Germinal center (tissue), 1 donor: ENCODE results near the gene SYT12.

Source experiments
- DNase-seq: peaks from one replicate; pipeline ENCODE4 v3.0.0; 2012; ENCODE audit warnings: mixed read lengths, low spot score

Gene SYT12

GRCh38 chr11:67027943-67028542, 5.1 kb downstream of the SYT12 start:
- peak; percentile 70 for DNase-seq

DNA sequence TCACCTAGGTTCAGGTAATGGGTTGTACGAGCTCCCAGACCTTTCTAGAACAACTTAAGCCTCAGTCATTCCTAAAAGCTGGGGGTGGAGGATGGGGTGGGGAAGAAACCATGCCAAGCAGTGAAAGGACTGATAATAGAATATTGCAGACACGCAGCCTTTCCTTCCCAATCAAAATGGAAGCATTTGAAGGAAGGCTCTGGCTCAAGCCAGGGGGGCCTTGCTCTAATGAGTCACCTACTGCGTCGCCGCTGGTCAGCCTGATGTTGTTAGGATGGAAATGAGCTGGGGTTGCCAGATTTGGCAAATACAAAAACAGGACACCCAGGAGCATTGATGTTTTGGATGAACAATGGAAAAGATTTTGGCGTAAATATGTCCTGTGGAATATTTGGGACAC, 6.2 kb downstream of the SYT12 start:
- no peak for DNase-seq

DNA sequence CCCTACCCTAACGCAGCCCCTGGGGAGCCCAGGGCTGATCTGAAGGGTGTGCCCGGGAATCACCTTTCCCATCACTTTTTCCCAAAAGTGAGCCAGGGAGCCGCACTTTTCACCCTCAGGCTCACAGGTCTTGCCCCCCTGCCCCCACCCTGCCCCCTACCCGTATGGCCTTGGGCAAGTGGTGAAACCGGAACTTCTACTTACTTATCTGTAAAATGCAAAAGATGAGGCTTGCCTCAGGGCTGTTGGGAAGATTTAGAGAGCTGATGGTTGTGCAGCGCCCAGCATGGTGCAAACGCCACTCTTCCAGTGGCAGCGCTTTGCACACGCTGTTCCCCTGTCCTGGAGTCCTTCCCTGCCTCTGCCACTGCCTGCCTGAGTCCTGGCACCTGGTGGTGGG, 8.0 kb downstream of the SYT12 start:
- no peak for DNase-seq

DNA sequence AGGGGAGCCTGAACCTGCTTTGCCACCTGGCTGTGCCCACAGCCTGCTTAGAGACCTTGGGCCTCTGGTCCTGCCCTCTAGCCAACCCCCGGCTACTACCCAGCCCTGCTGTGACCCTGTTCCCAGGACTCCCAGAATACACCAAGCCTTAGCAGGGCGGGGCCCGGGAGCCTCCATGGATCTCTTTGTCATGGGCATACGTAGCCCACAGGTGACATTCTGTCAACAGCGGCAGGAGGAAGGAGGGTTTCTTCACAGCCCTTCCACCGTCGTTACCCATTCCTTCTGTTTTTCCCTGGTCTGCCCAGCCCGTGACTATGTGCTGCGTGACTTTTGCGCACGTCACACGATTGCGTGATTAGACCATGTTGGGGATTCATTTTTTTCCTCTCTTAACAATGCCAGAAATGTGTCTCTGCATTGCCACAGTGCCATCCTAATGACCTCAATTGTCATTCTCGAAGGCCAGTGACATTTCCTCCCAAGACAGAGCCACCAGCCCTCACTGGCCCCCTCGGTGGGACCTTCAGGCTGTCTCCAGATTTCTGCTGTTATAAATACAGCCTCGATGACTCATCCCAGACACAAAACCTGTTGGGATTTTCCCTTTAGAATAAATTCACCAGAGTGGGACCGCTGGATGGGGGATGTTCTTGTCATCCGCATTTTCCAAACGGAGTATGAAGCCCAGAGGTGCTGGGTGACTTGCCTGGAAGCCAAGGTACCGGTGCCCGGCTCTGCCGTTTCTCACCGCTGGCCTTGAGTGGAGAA, 9.0 kb downstream of the SYT12 start:
- no peak for DNase-seq

- no peak for DNase-seq
Measured at GRCh38 chr11:67032830-67033551, 10.1 kb downstream of the SYT12 start.

DNA sequence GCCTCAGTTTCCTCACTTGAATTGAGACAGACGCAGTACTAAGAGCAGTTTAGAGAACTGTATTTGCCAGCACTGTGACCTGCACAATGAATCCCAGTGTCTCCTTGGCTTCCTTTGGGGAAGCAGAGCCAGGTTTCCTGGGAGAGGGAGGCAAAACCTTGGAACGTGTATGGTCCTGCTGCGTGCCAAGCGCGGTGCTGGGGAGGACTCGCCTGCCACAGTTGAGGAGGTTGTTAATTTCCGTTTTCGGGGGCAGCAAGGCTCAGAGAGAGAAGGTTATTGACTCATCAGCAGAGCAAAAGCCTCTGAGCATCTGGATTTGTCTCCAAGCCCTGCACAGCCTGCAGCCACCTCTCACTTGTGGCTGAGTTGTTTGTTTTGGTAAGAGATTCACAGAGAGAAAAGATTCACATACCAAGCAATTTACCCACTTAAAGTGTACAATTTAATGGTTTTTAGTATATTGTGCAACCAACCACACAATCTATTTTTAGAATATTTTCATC, 10.8 kb downstream of the SYT12 start:
- DNase-seq, result no peak

DNA sequence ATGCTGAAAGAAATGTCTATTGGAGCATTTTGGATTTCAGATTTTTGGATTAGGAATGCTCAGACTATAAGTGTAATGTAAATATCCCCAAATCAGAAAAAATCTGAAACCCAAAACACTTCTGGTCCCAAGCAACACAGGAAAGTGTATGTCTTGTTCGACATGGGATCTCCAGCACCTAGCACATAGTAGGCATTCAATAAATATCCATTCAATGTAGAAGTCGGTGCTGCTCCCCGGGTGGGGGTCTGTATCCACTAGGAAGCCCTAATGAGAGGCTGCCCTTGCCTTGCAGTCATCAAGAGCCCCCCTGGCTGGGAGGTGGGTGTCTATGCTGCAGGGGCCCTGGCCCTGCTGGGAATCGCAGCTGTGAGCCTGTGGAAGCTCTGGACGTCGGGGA, 11.4 kb downstream of the SYT12 start:
- no peak for DNase-seq

DNA sequence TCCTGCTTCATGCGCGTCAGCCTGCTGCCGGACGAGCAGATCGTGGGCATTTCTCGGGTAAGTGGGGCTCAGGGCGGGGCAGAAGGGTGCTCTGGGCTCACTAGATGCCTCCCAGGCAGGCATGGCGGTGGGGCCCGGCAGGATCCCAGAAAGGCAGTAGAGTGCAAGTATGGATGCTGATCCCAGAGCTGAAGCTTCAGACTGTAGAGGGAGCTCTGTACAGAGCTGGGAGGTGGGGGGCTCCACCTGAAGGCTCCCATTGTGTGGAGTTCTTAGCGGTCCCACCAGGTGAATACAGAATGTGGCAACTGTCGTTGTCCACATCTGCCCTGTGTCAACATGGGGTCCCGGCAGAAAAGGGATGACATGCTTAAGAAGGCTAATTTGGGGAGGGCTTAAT, 17.2 kb downstream of the SYT12 start:
- no peak for DNase-seq

DNA sequence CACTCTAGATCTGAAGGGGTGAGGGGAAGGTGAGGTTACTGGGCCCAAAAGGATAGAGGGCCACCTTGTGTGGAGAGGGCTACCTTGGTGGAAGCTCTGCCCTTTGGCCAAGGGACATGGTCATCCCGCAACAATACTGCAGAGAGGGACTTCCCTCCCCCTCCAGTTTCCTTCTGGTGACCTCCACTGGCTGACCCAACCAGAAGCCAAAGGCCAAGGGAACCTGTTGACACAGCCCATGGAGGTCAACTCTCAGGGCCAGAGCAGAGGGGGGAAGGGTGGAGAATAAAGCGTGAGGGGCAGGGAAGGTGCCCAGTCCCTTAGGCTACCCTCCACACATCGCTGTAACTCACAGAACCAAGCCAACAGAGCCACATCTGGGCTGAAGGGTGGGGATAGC, 18.7 kb downstream of the SYT12 start:
- DNase-seq, result no peak

GRCh38 chr11:67043572-67044349, 20.8 kb downstream of the SYT12 start:
- DNase-seq, result no peak

- no peak for DNase-seq
Measured at GRCh38 chr11:67044496-67044895, 21.6 kb downstream of the SYT12 start.

- no peak for DNase-seq
Measured at GRCh38 chr11:67045314-67045713, 22.4 kb downstream of the SYT12 start.

DNA sequence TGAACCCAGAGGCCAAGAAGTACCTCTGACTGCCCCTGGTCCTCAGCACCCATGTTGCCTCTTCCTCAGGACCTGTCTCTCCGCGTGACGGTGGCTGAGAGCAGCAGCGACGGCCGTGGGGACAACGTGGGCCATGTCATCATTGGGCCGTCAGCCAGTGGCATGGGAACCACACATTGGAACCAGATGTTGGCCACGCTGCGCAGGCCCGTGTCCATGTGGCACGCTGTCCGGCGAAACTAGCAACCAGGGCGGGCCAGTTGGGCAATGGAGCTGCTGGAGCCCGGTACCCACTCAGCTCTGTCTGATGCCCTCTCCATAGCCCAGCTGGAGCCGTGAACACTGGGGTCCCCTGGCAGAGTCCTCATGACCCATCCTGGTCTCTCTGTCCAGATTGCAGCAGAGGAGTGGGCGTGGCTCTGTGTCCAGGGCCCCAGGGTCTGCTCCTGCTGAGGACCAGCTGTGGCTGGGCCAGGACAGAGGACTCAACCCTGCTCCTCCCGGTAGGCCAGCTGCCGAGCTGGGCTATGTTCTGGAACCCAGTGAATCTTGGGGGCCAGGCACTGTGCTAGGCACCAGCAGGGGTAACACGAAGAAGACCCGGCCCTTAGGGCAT, 25.7 kb downstream of the SYT12 start:
- no peak for DNase-seq

- DNase-seq, result no peak
Measured at GRCh38 chr11:67050139-67050538, 27.2 kb downstream of the SYT12 start.

- DNase-seq, result no peak
Measured at GRCh38 chr11:67051180-67051893, 28.4 kb downstream of the SYT12 start.

DNA sequence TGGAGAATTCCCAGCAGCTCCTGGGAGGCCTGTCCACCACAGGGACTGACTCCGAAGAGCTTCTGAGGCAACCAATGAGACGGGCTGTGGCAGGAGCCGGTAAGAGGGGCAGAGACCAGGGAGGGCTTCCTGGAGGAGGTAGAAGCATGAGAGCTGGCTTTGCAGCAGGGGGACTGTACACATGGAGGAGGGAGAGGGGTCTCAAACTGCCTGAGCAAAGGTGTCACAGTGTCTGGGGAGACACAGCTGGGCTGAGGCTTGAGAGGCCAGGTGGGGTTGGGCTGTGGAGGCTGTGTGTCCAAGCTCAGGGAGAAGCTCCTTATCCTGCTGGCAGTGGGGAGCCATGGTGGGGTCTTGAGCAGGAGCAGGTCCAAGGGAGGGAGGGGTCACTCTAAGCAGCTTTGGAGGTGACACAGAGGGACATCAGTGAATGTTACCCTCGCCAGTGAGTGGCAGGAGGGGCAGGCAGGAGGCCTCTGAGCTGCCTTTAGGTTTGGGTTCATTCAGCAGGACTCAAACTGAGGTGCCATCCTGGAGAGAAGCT, 29.1 kb downstream of the SYT12 start:
- DNase-seq, result no peak

GRCh38 chr11:67052891-67053290, 30.0 kb downstream of the SYT12 start:
- no peak for DNase-seq

DNA sequence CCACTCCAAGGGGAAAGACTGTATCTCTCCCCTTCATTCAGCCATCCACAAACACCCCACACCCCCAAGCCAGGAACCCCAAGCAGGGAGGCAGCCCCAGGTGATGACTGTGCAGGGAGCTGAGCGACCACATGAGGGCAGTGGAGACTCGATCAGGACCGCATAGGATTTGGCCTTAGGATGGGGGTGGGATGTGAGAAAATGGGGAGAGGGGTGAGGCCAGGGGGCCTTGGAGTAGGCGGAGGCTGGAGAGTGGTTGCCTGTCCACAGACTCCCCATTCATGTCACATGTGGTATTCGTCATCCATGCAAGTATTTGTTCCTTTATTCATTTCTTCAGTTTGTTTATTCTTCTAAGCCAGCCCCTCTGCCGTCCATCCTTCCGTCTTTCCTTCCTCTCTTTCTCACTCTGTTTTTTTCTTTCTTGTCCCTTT, 31.0 kb downstream of the SYT12 start:
- peak; percentile 81 for DNase-seq

DNA sequence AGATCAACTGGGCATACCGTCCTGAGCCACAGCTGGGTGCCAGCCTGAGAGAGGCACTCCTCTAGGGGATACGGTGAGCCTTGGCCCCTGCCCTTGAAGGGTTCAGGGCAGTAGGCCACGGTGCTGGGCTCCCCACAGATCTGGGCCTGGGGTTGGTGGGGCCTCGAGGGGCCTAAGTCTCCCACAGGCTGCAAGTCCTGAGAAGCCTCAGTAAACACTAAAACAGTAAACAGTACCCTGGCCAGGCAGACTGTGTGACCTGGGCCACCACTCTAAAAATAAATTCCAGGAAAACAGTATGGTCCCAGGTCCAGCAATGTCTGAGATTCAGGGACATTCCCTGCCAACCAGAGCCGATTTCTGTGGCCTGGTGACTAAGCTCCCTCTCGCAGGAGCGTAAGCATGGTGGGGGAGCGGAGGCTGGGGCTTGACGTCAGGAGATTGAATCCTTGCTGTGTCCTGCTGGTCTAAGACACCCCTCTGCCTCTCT, 31.5 kb downstream of the SYT12 start:
- no peak for DNase-seq

DNA sequence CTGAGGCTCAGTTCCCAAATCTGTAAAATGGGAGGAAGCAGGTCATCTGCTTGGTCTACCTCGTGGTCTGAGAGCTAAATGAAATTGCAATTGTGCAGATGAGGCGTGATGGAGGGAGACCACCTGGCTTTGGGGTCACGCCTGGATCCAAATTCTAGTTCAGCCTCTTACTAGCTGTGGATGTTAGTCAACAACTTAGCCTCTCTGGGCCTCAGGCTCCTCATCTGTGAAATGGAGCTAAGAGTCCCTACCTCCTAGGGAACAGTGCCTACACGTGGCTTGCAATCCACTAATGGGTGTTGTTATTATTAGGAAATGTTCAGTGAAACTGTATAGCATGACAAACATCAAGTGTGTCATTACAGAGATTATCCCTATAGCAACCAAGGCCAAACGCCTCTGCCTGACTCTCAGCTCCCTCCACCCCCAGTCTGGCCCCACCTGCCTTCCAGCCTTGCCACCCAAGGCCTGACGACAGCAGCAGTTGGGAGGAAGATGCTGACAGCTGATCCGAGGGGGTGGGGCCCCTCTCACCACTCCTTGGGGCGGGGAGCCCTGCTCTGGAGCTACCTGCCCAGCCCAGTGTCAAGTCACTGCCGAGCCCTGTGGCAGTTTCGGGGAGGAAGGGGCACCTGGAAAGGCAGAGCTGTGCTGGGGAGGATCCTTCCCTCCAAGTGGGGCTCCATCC, 32.0 kb downstream of the SYT12 start:
- no peak for DNase-seq
